GM19467 (cell line): Measurements from ENCODE around the gene CADM3.

ENCODE experiments used
- ATAC-seq: cut with Tn5 transposase; IDR thresholded peaks from one replicate; pipeline ENCODE4 v1.9.1; 2021; ENCODE audit warnings: mild to moderate bottlenecking, moderate library complexity; ENCODE audit not compliant: unreplicated experiment

The CADM3 gene

GRCh38 chr1:159172614-159173291, 1.3 kb downstream of the CADM3 start:
- no peak for ATAC-seq

DNA sequence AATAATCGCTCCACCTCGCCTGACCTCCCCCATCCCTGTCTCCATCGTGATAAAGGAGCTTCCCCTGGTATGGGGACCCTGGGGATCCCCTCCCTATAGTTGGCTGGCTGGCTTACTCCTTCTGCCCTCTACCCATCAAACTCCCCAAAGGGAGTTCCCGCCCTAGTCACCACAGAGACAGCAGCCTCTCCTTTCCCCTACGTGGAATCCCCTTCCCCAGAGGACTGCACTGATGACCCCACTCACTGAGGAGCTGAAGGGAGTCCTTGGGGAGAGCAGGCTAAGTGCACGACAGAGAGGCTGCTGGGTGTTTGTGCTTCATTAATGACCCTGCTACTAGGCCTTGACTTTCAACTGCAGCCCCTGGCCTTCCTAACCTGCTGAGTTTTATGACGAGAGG, 1.9 kb downstream of the CADM3 start:
- no peak for ATAC-seq

- no peak for ATAC-seq
Measured at GRCh38 chr1:159175571-159175970, 4.2 kb downstream of the CADM3 start.

GRCh38 chr1:159177272-159177907, 6.0 kb downstream of the CADM3 start:
- no peak for ATAC-seq

- no peak for ATAC-seq
Measured at GRCh38 chr1:159179906-159180305, 8.5 kb downstream of the CADM3 start.

DNA sequence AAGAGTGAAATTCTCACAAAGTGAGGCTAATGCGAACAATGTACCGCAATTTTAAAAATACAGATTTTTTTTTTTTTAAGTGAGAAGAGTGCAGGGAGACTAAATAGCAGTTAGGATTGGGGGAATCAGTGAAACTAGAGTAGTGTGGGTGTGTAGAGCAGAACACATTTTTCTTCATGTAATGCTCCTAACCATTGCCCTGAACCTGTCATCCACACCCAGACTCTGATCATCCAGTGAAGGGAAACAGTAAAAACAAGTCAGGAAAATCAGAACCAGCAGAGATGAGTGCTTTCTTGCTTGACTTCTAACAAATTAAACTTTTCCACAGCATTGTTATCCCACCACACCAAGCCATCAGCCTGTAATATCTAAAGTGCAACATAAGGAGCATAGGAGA, 9.1 kb downstream of the CADM3 start:
- no peak for ATAC-seq

- ATAC-seq: no peak
Measured at GRCh38 chr1:159181328-159182024, 10.1 kb downstream of the CADM3 start.

- no peak for ATAC-seq
Measured at GRCh38 chr1:159184201-159184600, 12.8 kb downstream of the CADM3 start.

- ATAC-seq: no peak
Measured at GRCh38 chr1:159185121-159185520, 13.7 kb downstream of the CADM3 start.

DNA sequence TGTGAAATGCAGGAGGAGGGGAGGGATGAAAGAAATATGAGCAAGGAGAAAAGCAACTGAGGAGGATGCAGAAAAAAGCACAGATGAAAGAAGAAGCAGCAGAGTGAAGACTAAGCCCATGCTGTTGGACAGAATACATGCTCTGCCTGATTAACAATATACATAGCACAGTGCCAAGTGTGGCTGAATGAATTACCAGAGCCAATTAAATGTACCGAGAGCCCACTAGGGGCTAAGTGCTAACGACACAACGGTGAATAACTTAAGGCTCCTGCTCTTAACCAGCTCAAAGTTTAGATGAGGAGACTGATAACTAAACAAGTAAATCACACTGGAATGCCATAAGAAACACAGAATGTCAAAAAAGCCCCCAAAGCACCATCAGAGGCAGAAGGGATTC, 15.6 kb downstream of the CADM3 start:
- no peak for ATAC-seq

- ATAC-seq: no peak
Measured at GRCh38 chr1:159187647-159188374, 16.4 kb downstream of the CADM3 start.

GRCh38 chr1:159188375-159188788, 17.0 kb downstream of the CADM3 start:
- ATAC-seq: peak; percentile 58

GRCh38 chr1:159190441-159190840, 19.0 kb downstream of the CADM3 start:
- ATAC-seq: no peak

- no peak for ATAC-seq
Measured at GRCh38 chr1:159196543-159196942, 25.1 kb downstream of the CADM3 start.

GRCh38 chr1:159197561-159198557, 26.4 kb downstream of the CADM3 start:
- ATAC-seq: peak; percentile 86

DNA sequence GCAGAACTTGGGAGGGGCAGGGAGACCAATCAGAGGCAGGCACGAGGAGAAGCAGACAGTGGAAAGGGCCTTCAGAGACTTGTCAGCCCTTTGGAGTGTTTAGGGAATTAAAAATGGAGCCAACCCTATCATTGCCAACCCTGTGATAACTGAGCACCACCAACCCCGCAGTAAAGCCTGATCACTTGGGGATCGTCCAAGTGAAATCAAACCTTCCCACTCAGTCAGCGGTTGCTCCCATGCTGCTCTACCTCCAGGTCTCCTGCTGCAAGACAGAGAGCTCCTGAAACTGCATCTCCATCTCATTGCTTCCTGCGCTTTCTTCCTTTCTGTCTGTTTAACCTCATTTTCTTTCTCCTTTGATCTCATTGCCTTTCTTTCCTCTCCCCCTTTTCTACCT, 28.5 kb downstream of the CADM3 start:
- no peak for ATAC-seq

- ATAC-seq: no peak
Measured at GRCh38 chr1:159200769-159201168, 29.4 kb downstream of the CADM3 start.

DNA sequence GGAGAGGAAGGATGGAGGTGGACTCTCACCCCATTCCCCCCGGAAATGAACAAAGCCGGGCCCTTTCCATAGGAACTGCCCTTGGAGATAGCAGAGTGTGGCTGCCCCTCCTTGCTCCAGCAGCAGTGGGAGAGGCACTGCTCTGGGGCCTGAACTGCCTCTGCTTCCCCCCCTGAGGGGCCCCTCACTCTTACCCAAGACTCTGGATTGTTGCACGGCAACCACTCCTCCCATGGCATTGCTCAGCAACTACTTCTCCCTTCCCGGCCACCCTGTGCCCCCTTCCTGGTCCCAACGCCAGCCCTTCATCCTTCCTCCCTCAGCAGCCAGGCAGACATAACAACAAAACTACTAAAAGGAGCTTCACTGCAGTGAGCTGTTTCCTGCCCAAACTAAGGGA, 30.2 kb downstream of the CADM3 start:
- ATAC-seq: no peak

DNA sequence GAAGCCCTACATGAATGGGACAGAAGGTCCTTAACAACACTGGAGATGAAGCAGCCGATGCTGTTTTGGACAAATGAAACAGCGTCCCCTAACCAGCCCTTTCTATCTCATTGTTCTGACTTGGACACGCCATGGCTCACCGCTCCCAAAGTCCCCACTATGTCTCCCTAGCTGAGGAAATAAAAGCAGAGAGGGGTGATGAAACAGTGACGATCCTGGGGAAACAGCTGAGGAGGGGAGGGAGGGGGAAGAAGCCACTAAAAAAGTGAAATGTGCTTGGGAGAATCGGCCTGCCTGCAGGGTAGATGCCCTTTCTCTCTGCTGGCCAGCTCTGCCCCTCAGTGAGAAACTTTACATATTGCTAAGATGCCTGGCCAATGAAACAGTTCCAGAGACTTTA, 32.2 kb downstream of the CADM3 start:
- no peak for ATAC-seq
